Ascending aorta (tissue), 2 donors: ENCODE results near the gene ZNF385C. TPM values are rescaled to one million over a fixed set of nuclear protein-coding genes. Genes with fewer than 3 reads are reported as not detected.
A peak's percentile ranks its signal among the peaks of the same experiment; 100 is the strongest.

Experiments
- DNase-seq, 2 donors: peaks; one replicate each; pipeline ENCODE4 v3.0.0-alpha.2; 2019; ENCODE audit warnings: low spot score in 2 of 2
- H3K27ac ChIP-seq, 2 donors: fragments of 200-600 bp; sonication (generic); one replicate each; pipeline ENCODE4 v1.5.1; 2016 to 2017; ENCODE audit warnings: mild to moderate bottlenecking in 1 of 2
- H3K27me3 ChIP-seq: fragments of 200-600 bp; sonication (generic); one replicate; pipeline ENCODE4 v1.5.1; 2017
- H3K36me3 ChIP-seq, 2 donors: fragments of 200-600 bp; sonication (generic); one replicate each; pipeline ENCODE4 v1.5.1; 2016
- H3K4me1 ChIP-seq, 2 donors: fragments of 200-600 bp; sonication (generic); one replicate each; pipeline ENCODE4 v1.5.1; 2016 to 2017; ENCODE audit warnings: mild to moderate bottlenecking in 1 of 2
- H3K4me3 ChIP-seq, 2 donors: fragments of 200-600 bp; sonication (generic); one replicate each; pipeline ENCODE4 v1.5.1; 2016 to 2017; ENCODE audit warnings: mild to moderate bottlenecking in 1 of 2
- H3K9me3 ChIP-seq, 2 donors: fragments of 200-600 bp; sonication (generic); one replicate each; pipeline ENCODE4 v1.5.1; 2016
- intact Hi-C: fragments of 100-400 bp; cut with DNase I; formaldehyde crosslinking; loops from one replicate; pipeline ENCODE4 v1.15.1; 2023
- total RNA-seq: library from RNA; depleted of rRNA; stranded (reverse); fragments of >200 nt; gene quantifications from one replicate; pipeline ENCODE4 v1.1.0, GENCODE V29; 2016
- TF ChIP-seq, protein P1 (sequence below), 3 experiments: fragments of 200-600 bp in 2 of 3; fragments of 450-650 bp in 1 of 3; sonication (generic) in 2 of 3; IDR thresholded peaks; one replicate each; pipeline ENCODE4 v1.5.1; 2016 to 2019; ENCODE audit warnings: antibody characterized with exemption in 3 of 3, mild to moderate bottlenecking in 1 of 3, moderate library complexity in 1 of 3

ZNF385C gene
- total RNA-seq, 1 donor from 2014 or later: not detected

DNA sequence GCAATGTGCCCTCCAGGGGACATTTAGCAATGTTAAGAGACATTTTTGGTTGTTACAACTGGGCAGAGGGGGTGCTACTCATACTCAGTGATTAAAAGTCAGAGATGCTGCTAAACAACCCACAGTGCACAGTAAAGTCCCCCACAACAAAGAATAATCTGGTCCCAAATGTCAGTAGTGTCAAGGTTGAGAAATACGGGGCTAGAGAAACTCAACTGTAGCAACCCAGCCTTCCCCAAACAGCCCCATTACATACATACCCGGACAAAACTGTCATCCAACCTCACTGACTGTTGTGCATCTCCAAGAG, 101.5 kb downstream of the ZNF385C start:
- intact Hi-C loops: no loop called here
- H3K9me3 ChIP-seq: no peaks in the 10 kb centered on the region
- no peak overlapping the region for H3K27ac ChIP-seq
- TF ChIP-seq, protein P1, sequence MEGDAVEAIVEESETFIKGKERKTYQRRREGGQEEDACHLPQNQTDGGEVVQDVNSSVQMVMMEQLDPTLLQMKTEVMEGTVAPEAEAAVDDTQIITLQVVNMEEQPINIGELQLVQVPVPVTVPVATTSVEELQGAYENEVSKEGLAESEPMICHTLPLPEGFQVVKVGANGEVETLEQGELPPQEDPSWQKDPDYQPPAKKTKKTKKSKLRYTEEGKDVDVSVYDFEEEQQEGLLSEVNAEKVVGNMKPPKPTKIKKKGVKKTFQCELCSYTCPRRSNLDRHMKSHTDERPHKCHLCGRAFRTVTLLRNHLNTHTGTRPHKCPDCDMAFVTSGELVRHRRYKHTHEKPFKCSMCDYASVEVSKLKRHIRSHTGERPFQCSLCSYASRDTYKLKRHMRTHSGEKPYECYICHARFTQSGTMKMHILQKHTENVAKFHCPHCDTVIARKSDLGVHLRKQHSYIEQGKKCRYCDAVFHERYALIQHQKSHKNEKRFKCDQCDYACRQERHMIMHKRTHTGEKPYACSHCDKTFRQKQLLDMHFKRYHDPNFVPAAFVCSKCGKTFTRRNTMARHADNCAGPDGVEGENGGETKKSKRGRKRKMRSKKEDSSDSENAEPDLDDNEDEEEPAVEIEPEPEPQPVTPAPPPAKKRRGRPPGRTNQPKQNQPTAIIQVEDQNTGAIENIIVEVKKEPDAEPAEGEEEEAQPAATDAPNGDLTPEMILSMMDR (IDR thresholded peaks at IDR 0.05): no peak
- peaks cover 76 to 98% of the 10 kb centered on the region in 2 donors for H3K36me3 ChIP-seq
- no peaks in the 10 kb centered on the region for H3K4me1 ChIP-seq
- no peaks in the 10 kb centered on the region for H3K27me3 ChIP-seq
- H3K4me3 ChIP-seq: no peak overlapping the region
- no peak for DNase-seq

DNA sequence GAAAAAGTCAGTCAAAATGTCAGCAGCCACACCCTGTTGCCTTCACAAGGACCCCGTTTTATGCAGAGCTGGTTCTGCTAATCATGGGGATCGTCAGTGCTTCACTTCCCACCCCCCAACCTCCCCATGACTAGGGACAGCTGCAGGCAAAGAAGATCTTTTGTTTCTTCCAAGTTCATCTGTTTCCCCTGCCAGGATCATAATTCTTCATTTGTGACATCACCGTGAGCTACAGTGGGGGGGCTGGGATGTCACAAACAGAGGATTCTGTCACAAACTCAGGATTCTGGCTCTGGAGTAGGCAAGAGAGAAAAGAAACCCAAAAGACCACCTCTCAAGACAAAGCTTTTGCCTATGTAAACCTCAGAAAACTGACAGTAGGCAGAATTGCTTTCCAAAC, 105.7 kb downstream of the ZNF385C start:
- H3K27ac ChIP-seq: no peak overlapping the region
- TF ChIP-seq, protein P1 (IDR thresholded peaks at IDR 0.05): no peak
- intact Hi-C loops: no loop called here
- DNase-seq: no peak
- no peaks in the 10 kb centered on the region for H3K4me1 ChIP-seq
- peaks cover 76 to 100% of the 10 kb centered on the region in 2 donors for H3K36me3 ChIP-seq
- H3K9me3 ChIP-seq: no peaks in the 10 kb centered on the region
- no peak overlapping the region for H3K4me3 ChIP-seq
- no peaks in the 10 kb centered on the region for H3K27me3 ChIP-seq

DNA sequence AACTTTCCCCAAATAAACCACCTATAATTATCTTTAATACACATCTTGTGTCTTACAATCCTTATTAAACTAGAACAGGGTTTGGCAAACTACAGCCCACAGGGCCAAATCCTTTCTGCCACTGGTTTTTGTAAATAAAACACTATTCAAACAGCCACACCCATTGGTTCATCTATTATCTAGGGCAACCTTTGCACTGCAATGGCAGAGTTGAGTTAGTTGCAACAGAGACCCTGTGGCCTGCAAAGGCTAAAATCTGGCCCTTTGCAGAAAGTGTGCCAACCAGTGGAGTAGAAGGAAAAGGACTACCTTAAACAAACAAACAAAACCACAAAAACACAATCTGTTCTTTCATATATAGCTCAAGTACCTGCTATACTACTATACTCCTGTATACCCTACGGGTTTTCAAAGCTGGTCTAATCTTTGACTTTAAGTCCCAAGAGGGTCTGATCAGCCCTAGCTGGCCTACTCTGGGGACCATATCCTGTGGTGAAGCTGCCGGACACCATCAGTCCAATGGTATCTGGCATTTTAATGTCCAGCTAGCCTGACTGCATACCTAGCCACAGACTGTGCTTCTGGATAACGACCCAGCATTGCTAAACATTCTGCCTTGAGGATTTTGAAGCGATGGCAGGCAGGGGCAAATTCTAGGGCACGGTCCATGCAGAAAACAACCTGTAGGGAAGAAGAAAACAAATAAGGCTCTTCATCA, 108.4 kb downstream of the ZNF385C start:
- TF ChIP-seq, protein P1 (IDR thresholded peaks at IDR 0.05): no peak
- Histone ChIP-seq H3K9me3 (no peaks in the 10 kb centered on the region), H3K4me3 (no peak overlapping the region), H3K27me3 (no peaks in the 10 kb centered on the region), H3K27ac (no peak overlapping the region), H3K36me3 (peaks cover 72 to 99% of the 10 kb centered on the region in 2 donors), H3K4me1 (no peaks in the 10 kb centered on the region)
- intact Hi-C loops: no loop called here
- DNase-seq: no peak

DNA sequence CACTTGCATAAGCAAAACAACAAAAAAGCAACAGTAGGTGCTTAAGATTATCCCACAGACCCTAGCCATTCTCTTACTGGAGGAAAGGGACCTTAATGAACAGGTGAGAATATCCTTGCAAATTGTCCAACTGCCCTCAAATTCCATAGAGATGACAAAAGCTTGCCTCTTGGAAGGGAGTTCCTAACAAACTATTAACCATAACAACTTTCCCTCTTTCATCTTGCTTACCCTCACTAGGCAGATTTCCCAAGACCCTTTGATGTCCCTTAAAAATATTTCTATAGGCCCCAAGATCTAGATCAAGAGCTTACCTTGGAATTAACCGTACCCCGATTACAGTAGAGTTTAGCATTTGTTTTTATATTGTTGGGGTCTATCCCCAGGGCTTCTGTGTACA, 109.9 kb downstream of the ZNF385C start:
- Histone ChIP-seq H3K27ac (no peak overlapping the region), H3K9me3 (no peaks in the 10 kb centered on the region), H3K4me1 (no peaks in the 10 kb centered on the region), H3K27me3 (no peaks in the 10 kb centered on the region), H3K36me3 (peaks cover 82 to 97% of the 10 kb centered on the region in 2 donors), H3K4me3 (no peak overlapping the region)
- intact Hi-C loops: no loop called here
- TF ChIP-seq, protein P1 (IDR thresholded peaks at IDR 0.05): no peak
- no peak for DNase-seq

DNA sequence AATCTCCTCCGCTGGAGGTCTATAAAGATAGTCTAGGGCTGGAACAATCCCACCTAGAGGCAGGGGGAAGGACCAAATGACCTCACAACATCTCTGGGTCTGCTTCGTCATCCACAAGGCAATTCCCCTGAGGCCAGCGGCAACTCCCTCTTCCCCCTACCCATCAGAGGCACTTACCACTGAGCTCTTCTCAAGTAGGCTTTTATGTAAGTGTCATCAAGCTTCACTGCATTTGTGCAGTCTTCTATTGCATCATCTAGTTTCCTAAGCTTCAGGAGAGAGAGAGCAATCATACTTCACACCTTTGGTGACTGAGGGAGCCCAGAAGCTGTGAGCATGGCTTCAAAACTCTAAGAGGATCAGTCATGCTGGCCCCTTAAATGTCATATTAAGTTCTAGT, 110.6 kb downstream of the ZNF385C start:
- H3K27ac ChIP-seq: no peak overlapping the region
- intact Hi-C loops: no loop called here
- peaks cover 88 to 97% of the 10 kb centered on the region in 2 donors for H3K36me3 ChIP-seq
- no peaks in the 10 kb centered on the region for H3K9me3 ChIP-seq
- no peaks in the 10 kb centered on the region for H3K27me3 ChIP-seq
- no peaks in the 10 kb centered on the region for H3K4me1 ChIP-seq
- peak in 1 of 2 donors; percentile 22 for DNase-seq
- TF ChIP-seq, protein P1 (IDR thresholded peaks at IDR 0.05): no peak
- H3K4me3 ChIP-seq: no peak overlapping the region

DNA sequence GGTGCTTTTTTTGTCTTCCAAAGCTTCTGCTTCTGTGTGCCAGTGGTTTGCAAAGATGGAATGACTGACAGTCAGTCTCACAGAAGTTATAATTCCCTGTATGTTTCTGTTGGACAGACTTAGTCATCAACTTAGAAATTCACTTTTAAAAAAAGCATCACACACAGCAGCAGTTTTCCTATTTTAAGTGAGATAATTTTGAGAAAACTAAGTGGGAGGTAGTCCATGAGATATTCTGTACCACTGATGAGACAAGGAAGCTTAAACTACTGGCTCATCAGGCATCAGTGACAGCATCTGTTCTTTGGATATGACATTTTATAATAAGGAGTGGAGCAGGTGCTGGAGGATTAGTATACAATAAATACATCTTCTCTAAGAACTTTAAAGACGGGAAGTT, 111.6 kb downstream of the ZNF385C start:
- TF ChIP-seq, protein P1 (IDR thresholded peaks at IDR 0.05): no peak
- intact Hi-C loops: no loop called here
- no peaks in the 10 kb centered on the region for H3K9me3 ChIP-seq
- no peaks in the 10 kb centered on the region for H3K4me1 ChIP-seq
- H3K27me3 ChIP-seq: no peaks in the 10 kb centered on the region
- no peak overlapping the region for H3K27ac ChIP-seq
- H3K4me3 ChIP-seq: no peak overlapping the region
- peaks cover 89 to 97% of the 10 kb centered on the region in 2 donors for H3K36me3 ChIP-seq
- DNase-seq: no peak
